HCT116 (cell line): Measurements from ENCODE around the gene GRB7. TPM values are rescaled to one million over a fixed set of nuclear protein-coding genes. Genes with fewer than 3 reads are reported as not detected.

Source experiments
- ATAC-seq: fragments of 200-7000 bp; cut with Tn5 transposase; 2 replicates; pipeline ENCODE4 v1.9.1; 2020; ENCODE audit warnings: mild to moderate bottlenecking, moderate library complexity
- BruUV-seq: library from RNA; stranded (reverse); fragments of 400-500 nt; replicated peaks from 2 replicates; lab custom pipeline; 2021; lab: Mats Ljungman, UMichigan
- CTCF ChIA-PET: fragments of 300-600 bp; sonication (Branson Sonifier 250); formaldehyde crosslinking; loops from one replicate; lab custom pipeline; 2021; ENCODE audit warnings: antibody characterized with exemption; lab: Charles Lee
- POLR2A ChIA-PET: fragments of 300-600, 350-600 bp; sonication (Branson Sonifier 250); formaldehyde crosslinking; loops from one replicate; lab custom pipeline; 2021; ENCODE audit warnings: antibody characterized with exemption; lab: Charles Lee
- RAD21 ChIA-PET, 2 experiments: fragments of 300-600 bp; sonication (Branson Sonifier 250); formaldehyde crosslinking; loops; one replicate each; lab custom pipeline; 2023; ENCODE audit warnings: low total read pairs in 2 of 2; ENCODE audit not compliant: uncharacterized antibody in 2 of 2, unreplicated experiment in 2 of 2, low non-redundant PET in 1 of 2; lab: Charles Lee
- DNase-seq: peaks from one replicate; pipeline ENCODE4 v3.0.0-alpha.2; 2010; ENCODE audit warnings: low read depth, low spot score
- H2AFZ ChIP-seq: fragments of 200-600 bp; shearing (Covaris generic), sonication (generic); 2 replicates; pipeline ENCODE4 v1.6.1; 2017; ENCODE audit warnings: low read depth, mixed run types, mixed read lengths, antibody characterized with exemption, low read length; ENCODE audit not compliant: poor library complexity, severe bottlenecking
- H3K27ac ChIP-seq: 2 replicates; pipeline ENCODE4 v1.5.1; 2012; ENCODE audit warnings: low read depth, low read length
- H3K27me3 ChIP-seq: fragments of 200-600 bp; sonication (generic); 2 replicates; pipeline ENCODE4 v1.6.1; 2016; ENCODE audit warnings: mixed run types, low read length, mixed read lengths; ENCODE audit not compliant: insufficient read depth
- H3K36me3 ChIP-seq, 2 experiments: fragments of 200-500 bp in 1 of 2; fragments of 200-600 bp in 1 of 2; sonication (Bioruptor generic) in 1 of 2; sonication (generic) in 1 of 2; 2 replicates each; pipeline versions ENCODE4 v1.5.1 to v1.6.1; 2014 to 2016; ENCODE audit warnings: low read length in 2 of 2, inconsistent platforms in 1 of 2, mixed read lengths in 1 of 2, mixed run types in 1 of 2; ENCODE audit not compliant: insufficient read depth in 2 of 2, control insufficient read depth in 1 of 2
- H3K4me1 ChIP-seq, 2 experiments: fragments of 200-600 bp in 1 of 2; sonication (generic) in 1 of 2; 2 replicates each; pipeline versions ENCODE4 v1.5.1 to v1.6.1; 2012 to 2017; ENCODE audit warnings: low read length in 2 of 2, inconsistent platforms in 1 of 2, mild to moderate bottlenecking in 1 of 2, mixed read lengths in 1 of 2, mixed run types in 1 of 2, moderate library complexity in 1 of 2; ENCODE audit not compliant: insufficient read depth in 2 of 2, control insufficient read depth in 1 of 2
- H3K4me2 ChIP-seq: fragments of 200-600 bp; sonication (generic); 2 replicates; pipeline ENCODE4 v1.6.1; 2017; ENCODE audit warnings: mixed run types, low read length, mixed read lengths
- H3K4me3 ChIP-seq, 2 experiments: fragments of 200-600 bp in 1 of 2; sonication (generic) in 1 of 2; replicated peaks in 1 of 2; 2 replicates each; pipeline ENCODE4 v1.5.1; 2011 to 2016; ENCODE audit warnings: low read length in 2 of 2, control low read depth in 1 of 2, low read depth in 1 of 2, mild to moderate bottlenecking in 1 of 2, mixed read lengths in 1 of 2, mixed run types in 1 of 2
- H3K79me2 ChIP-seq: fragments of 200-600 bp; sonication (generic); 2 replicates; pipeline ENCODE4 v1.6.1; 2017; ENCODE audit warnings: mild to moderate bottlenecking, mixed run types, low read length, moderate library complexity, mixed read lengths; ENCODE audit not compliant: insufficient read depth
- H3K9ac ChIP-seq: fragments of 200-600 bp; sonication (generic); 2 replicates; pipeline ENCODE4 v1.6.1; 2016; ENCODE audit warnings: low read length, mixed read lengths
- H3K9me2 ChIP-seq: fragments of 200-600 bp; sonication (generic), shearing (Covaris generic); 2 replicates; pipeline ENCODE4 v1.6.1; 2017; ENCODE audit warnings: mixed run types, mild to moderate bottlenecking, moderate library complexity; ENCODE audit not compliant: insufficient read depth
- H3K9me3 ChIP-seq, 2 experiments: fragments of 200-500 bp in 1 of 2; fragments of 200-600 bp in 1 of 2; sonication (Bioruptor generic) in 1 of 2; sonication (generic) in 1 of 2; 2 replicates each; pipeline ENCODE4 v1.6.1; 2014 to 2017; ENCODE audit warnings: low read length in 2 of 2, mixed read lengths in 2 of 2, inconsistent platforms in 1 of 2, low read depth in 1 of 2, mild to moderate bottlenecking in 1 of 2, mixed run types in 1 of 2, moderate library complexity in 1 of 2; ENCODE audit not compliant: control insufficient read depth in 1 of 2, insufficient read depth in 1 of 2
- H4K20me1 ChIP-seq: fragments of 200-600 bp; sonication (generic), shearing (Covaris generic); 2 replicates; pipeline ENCODE4 v1.6.1; 2017; ENCODE audit warnings: mixed run types, mild to moderate bottlenecking, moderate library complexity; ENCODE audit not compliant: insufficient read depth
- ATF3 ChIP-seq: IDR thresholded peaks from 2 replicates; pipeline ENCODE4 v1.6.1; 2012
- CBX3 ChIP-seq: IDR thresholded peaks from 2 replicates; pipeline ENCODE4 v1.6.1; 2012; ENCODE audit warnings: low read depth
- CEBPB ChIP-seq: IDR thresholded peaks from 2 replicates; pipeline ENCODE4 v1.6.1; 2012; ENCODE audit warnings: low read depth
- CTCF ChIP-seq, 3 experiments: fragments of 200-600 bp in 1 of 3; sonication (generic) in 1 of 3; IDR thresholded peaks in 2 of 3; conservative IDR thresholded peaks in 1 of 3; 2 replicates each; pipeline ENCODE4 v1.5.1; 2012 to 2017; ENCODE audit warnings: low read depth in 2 of 3, low read length in 2 of 3, antibody characterized with exemption in 1 of 3, borderline replicate concordance in 1 of 3, control low read depth in 1 of 3, mild to moderate bottlenecking in 1 of 3, mixed read lengths in 1 of 3, mixed run types in 1 of 3, moderate library complexity in 1 of 3; ENCODE audit not compliant: insufficient read depth in 1 of 3
- ELF1 ChIP-seq: IDR thresholded peaks from 2 replicates; pipeline ENCODE4 v1.6.1; 2012; ENCODE audit warnings: low read depth, borderline replicate concordance
- EZH2 ChIP-seq: fragments of 200-600 bp; sonication (generic); IDR thresholded peaks from 2 replicates; pipeline ENCODE4 v1.6.1; 2017; ENCODE audit warnings: antibody characterized with exemption, mixed run types
- EZH2phosphoT487 ChIP-seq: fragments of 200-600 bp; IDR thresholded peaks from 2 replicates; pipeline ENCODE4 v1.6.1; 2018; ENCODE audit warnings: antibody characterized with exemption, borderline replicate concordance
- FOSL1 ChIP-seq: IDR thresholded peaks from 2 replicates; pipeline ENCODE4 v1.6.1; 2012; ENCODE audit warnings: low read depth
- MAX ChIP-seq: IDR thresholded peaks from 2 replicates; pipeline ENCODE4 v1.6.1; 2012
- POLR2A ChIP-seq: IDR thresholded peaks from 2 replicates; pipeline ENCODE4 v1.7.0; 2011; ENCODE audit warnings: borderline replicate concordance; ENCODE audit not compliant: insufficient read depth, insufficient read length; ENCODE audit errors: extremely low read depth
- POLR2AphosphoS5 ChIP-seq: IDR thresholded peaks from 2 replicates; pipeline ENCODE4 v1.6.1; 2011; ENCODE audit warnings: mild to moderate bottlenecking, low read depth, low read length, moderate library complexity
- RAD21 ChIP-seq: IDR thresholded peaks from 2 replicates; pipeline ENCODE4 v1.6.1; 2012; ENCODE audit warnings: low read depth, mild to moderate bottlenecking
- SIN3A ChIP-seq: IDR thresholded peaks from 2 replicates; pipeline ENCODE4 v1.6.1; 2012; ENCODE audit warnings: low read depth
- SP1 ChIP-seq: IDR thresholded peaks from 2 replicates; pipeline ENCODE4 v1.6.1; 2012; ENCODE audit warnings: low read depth
- SRF ChIP-seq: IDR thresholded peaks from 2 replicates; pipeline ENCODE4 v1.6.1; 2012; ENCODE audit warnings: low read depth
- TCF7L2 ChIP-seq: IDR thresholded peaks from 2 replicates; pipeline ENCODE4 v1.7.0; 2011; ENCODE audit warnings: borderline replicate concordance, inconsistent platforms; ENCODE audit not compliant: insufficient read depth, insufficient read length; ENCODE audit errors: extremely low read depth
- YY1 ChIP-seq: IDR thresholded peaks from 2 replicates; pipeline ENCODE4 v1.6.1; 2011; ENCODE audit warnings: low read length, low read depth, moderate library complexity, mild to moderate bottlenecking; ENCODE audit not compliant: insufficient replicate concordance; ENCODE audit errors: extremely low read depth
- ZBTB33 ChIP-seq: IDR thresholded peaks from 2 replicates; pipeline ENCODE4 v1.6.1; 2011; ENCODE audit warnings: mild to moderate bottlenecking, low read length, moderate library complexity; ENCODE audit not compliant: insufficient replicate concordance; ENCODE audit errors: extremely low read depth
- ZNF274 ChIP-seq: fragments of 200-500 bp; sonication (Bioruptor generic); IDR thresholded peaks from 2 replicates; pipeline ENCODE4 v1.6.1; 2014; ENCODE audit warnings: mild to moderate bottlenecking, low read depth, low read length, inconsistent platforms
- intact Hi-C: fragments of 100-400 bp; cut with micrococcal nuclease; formaldehyde crosslinking; loops from 2 replicates; pipeline ENCODE4 v1.10.0; 2022
- total RNA-seq: library from RNA; stranded (reverse); gene quantifications from one replicate; pipeline ENCODE4 v1.2.1, GENCODE V29; 2021; ENCODE audit not compliant: unreplicated experiment

Gene GRB7
- total RNA-seq, 1 experiment from 2014 or later = 51.9 TPM

GRCh38 chr17:39765766-39766165, 28.0 kb downstream of the GRB7 start:
- Histone ChIP-seq H3K9me2 (no peaks in the 10 kb centered on the region), H4K20me1 (no peaks in the 10 kb centered on the region), H3K79me2 (no peaks in the 10 kb centered on the region), H3K4me2 (no peak overlapping the region), H2AFZ (no peak overlapping the region), H3K4me1 (peaks cover 12 to 19% of the 10 kb centered on the region in 2 experiments), H3K36me3 (no peaks in the 10 kb centered on the region), H3K4me3 (no peak overlapping the region), H3K27ac (no peak overlapping the region), H3K27me3 (peaks cover 9% of the 10 kb centered on the region), H3K9me3 (no peaks in the 10 kb centered on the region), H3K9ac (no peak overlapping the region)
- intact Hi-C loops = no loop called here
- no TSS peak for BruUV-seq
- ATAC-seq = no peak
- TF ChIP-seq MAX = no peak
- no peak for TF ChIP-seq CEBPB
- no peak for TF ChIP-seq EZH2phosphoT487
- TF ChIP-seq EZH2 = no peak
- no peak for TF ChIP-seq SRF
- CTCF ChIA-PET = no interaction called here
- no peak for DNase-seq
- POLR2A ChIA-PET = no interaction called here
- RAD21 ChIA-PET = no interaction called here

- Histone ChIP-seq H3K36me3 (no peaks in the 10 kb centered on the region), H3K27ac (no peak overlapping the region), H3K4me1 (peaks cover 12 to 24% of the 10 kb centered on the region in 2 experiments), H3K9me2 (no peaks in the 10 kb centered on the region), H3K4me3 (no peak overlapping the region), H3K9ac (no peak overlapping the region), H3K4me2 (no peak overlapping the region), H2AFZ (no peak overlapping the region), H3K9me3 (no peaks in the 10 kb centered on the region), H3K79me2 (no peaks in the 10 kb centered on the region), H4K20me1 (no peaks in the 10 kb centered on the region), H3K27me3 (peaks cover 9% of the 10 kb centered on the region)
- no peak for DNase-seq
- ATAC-seq = no peak
- CTCF ChIA-PET = no interaction called here
- BruUV-seq = no TSS peak
- intact Hi-C loops = no loop called here
- POLR2A ChIA-PET = no interaction called here
- RAD21 ChIA-PET = no interaction called here
- TF ChIP-seq CTCF (IDR thresholded peaks at IDR 0.05 in 2 of 3, conservative IDR thresholded peaks at IDR 0.05 in 1 of 3; ENCODE audit: borderline replicate concordance in 1 of 3, insufficient read depth in 1 of 3, low read depth in 2 of 3, low read length in 2 of 3) (no peak), ZBTB33 (no peak), CEBPB (no peak), ELF1 (no peak), TCF7L2 (no peak), POLR2AphosphoS5 (no peak), SP1 (no peak), RAD21 (no peak), CBX3 (no peak), FOSL1 (no peak), ATF3 (no peak), EZH2 (no peak), YY1 (no peak), POLR2A (no peak), ZNF274 (no peak), SIN3A (no peak)
Observed at GRCh38 chr17:39767147-39767546, 29.4 kb downstream of the GRB7 start.
